HG03196 (cell line): ENCODE measurements around the gene UQCR11.

ENCODE experiments used
- ATAC-seq: cut with Tn5 transposase; IDR thresholded peaks from one replicate; pipeline ENCODE4 v1.9.1; 2021; ENCODE audit not compliant: unreplicated experiment

The UQCR11 gene

DNA sequence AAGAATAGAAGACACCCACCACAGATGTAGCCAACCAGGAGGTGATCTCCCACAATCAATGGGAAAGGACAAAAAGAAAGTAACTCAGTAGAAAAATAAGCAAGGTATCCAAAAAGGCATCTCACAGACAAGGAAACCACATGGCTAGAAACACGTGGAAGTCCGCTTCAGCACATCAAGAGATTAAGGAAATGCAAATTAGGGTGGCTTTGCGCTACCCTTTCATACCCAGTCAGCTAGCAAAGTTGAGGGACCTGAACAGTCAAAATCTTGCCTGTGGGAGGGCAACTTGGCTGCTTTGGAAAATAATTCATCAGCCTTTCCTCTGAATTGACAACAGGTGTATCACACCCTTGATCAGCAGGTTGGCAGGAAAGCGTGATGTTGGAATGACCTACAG is 11.6 kb upstream of the UQCR11 start:
- ATAC-seq = no peak

- no peak for ATAC-seq
These were observed 11.1 kb upstream of the UQCR11 start for GRCh38 chr19:1616396-1616795.

DNA sequence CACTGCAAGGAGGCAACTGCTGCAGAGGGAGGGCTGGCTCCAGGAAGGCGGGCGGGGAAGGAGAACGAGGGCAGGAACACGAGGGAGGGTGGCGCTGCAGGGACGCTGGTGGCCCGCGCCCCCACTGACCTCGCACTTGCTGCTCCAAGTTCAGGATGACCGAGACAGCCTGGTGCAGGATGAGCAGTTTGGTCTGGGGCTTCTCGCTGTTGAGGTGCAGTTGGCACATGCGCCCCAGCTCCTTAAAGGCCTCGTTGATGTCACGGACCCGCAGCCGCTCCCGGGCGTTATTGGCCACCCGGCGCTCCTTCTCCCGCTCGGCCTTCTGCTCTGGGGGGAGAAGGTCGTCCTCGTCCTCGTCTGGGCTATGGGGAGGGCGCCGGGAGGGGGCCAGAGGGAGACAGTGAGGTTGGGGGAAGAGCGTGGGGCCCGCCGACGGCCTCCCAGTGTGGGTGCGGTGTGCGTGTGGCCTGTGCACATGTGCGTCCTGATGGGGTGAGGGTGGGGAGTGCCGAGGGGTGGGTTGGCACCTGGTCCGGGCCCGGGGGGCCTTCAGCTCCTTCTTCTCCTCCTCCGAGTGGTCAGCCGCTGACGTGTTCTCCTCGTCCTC is 10.0 kb upstream of the UQCR11 start:
- ATAC-seq = no peak

DNA sequence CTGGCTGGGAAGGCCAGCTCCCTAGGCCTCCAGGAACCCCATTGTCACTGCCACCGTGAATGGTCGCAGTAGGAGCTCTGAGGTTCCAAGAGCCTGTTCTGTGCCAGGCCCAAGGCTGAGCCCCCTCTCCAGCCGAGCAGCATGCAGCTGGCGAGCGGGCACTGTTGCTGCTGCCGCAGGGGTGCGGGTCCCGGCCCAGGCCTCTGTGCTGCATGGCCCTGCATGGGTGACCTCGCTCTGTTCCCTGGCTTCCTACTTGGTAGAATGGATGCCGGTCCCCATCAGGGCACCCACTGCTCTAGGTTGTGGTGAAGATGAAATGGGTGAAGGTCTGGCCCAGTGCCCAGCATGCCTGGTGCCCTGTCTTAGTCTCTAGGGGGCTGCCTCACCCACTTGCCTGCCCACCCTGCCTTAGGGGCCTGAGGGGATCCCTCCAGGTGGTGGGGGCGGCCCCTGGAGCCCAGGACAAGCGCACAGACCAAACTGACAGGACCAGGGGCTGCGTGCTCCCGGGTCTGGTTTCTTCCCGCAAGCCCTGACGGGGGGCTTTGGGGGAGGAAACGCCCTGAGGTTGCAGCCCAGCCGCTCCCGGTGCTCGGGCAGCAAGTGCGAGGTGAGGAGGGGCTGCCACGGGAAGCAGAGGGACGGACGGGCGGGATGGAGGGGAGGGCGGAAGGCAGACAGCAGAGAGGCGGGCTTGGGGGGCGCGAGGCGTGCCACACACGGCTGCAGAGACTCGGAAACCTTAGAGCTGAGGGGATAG is 8.7 kb upstream of the UQCR11 start:
- no peak for ATAC-seq

- ATAC-seq = no peak
These were observed 7.9 kb upstream of the UQCR11 start for GRCh38 chr19:1613146-1613545.

GRCh38 chr19:1612114-1613086 is 7.1 kb upstream of the UQCR11 start:
- ATAC-seq = no peak

DNA sequence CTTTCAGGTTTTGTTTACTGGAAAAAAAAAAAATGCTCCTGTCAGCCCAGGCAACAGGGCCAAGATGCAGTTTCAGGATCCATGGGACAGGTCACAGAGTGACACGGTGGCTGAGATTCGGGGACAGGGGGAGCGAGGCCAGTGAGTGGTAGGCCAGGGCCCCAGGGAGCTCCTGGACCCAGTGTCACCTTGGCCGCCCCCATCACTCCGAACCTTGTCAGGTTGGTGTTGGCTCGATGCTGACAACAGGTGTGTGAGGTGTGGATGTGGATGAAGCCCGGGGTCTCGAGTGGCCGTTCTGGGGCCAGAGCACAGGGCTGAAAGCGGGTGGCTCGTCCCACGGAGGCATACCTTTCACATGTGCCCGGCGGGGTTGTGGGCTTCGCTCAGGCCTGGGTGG is 6.1 kb upstream of the UQCR11 start:
- ATAC-seq = no peak

DNA sequence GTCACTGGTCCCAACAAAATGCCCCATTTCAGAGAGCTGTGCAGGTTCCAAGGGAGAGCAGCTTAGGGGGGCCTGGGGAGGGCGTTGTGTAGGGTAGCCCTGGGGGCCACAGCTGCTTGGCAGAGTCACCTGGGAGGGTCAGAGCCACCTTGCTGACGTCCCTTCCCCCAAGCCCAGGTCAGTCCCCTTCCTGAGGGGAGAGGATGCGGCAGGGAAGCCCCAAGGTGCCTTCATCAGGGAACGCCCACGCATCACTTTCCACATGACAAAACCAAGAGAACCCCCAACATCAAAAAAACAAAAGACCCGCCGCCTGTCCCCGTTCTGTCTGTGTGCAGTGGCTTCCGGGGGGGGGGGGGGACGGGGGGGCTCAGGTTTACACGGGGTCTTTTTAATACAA is 5.3 kb upstream of the UQCR11 start:
- no peak for ATAC-seq

- ATAC-seq = no peak
These were observed 4.6 kb upstream of the UQCR11 start for GRCh38 chr19:1609680-1610474.

- ATAC-seq = no peak
These were observed 3.8 kb upstream of the UQCR11 start for GRCh38 chr19:1609103-1609396.

DNA sequence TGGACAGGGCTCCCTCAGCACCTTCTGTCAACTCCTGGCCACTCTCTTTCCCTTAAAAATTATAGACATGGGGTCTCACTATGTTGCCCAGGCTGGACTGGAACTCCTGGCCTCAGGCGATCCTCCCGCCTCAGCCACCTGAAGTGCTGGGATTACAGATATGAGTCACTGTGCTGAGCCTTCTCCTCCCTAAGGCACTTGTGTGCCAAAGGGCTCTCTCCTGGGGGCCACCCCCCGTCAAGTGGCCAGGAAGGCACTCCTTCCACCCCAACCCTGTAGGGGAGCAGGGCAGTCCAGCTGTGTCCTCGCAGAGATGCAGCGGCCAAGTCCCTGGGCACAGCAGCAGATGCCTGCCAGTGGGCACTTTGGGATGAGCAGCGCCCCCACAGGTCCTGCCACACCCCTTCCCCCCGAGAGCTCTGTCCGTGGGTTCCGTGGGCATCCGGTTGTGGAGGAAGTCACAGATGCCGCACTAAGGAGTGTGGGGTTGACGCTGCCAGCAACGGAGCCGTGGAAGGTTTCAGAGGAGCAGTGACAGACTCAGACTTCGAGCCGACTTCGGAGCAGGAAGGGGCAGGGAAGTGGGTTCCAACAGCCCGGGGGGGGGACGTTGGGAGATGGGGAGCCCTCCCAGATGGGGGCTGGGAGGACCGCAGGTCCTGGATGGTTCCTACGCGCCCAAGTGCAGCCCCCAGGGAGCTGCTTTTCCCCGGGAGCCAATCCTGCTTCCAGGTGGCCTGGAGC is 3.3 kb upstream of the UQCR11 start:
- no peak for ATAC-seq

GRCh38 chr19:1606138-1606651 is 933 bp upstream of the UQCR11 start:
- peak; percentile 1 for ATAC-seq

DNA sequence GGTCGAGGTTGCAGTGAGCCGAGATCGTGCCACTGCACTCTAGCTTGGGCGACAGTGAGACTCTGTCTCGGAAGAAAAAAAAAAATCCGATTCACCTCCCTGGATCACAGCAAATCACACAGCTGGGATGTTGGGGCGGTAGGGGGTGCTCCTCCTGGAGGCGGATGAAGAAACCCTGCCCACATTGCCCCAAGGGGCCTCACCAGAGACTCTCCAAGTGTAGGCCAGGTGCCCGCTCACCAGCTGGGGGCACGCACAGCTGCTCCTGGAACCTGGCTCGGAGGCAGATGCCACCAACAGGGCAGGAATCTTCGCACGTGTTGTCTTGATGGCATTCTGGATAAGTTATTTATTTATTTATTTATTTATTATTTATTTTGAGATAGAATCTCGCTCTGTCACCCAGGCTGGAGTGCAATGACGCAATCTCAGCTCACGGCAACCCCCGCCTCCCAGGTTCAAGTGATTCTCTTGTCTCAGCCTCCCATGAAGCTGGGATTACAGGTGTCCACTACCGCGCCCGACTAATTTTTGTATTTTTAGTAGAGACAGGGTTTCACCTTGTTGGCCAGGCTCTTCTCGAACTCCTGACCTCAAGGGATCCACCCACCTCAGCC is 3.1 kb downstream of the UQCR11 start:
- ATAC-seq = no peak

DNA sequence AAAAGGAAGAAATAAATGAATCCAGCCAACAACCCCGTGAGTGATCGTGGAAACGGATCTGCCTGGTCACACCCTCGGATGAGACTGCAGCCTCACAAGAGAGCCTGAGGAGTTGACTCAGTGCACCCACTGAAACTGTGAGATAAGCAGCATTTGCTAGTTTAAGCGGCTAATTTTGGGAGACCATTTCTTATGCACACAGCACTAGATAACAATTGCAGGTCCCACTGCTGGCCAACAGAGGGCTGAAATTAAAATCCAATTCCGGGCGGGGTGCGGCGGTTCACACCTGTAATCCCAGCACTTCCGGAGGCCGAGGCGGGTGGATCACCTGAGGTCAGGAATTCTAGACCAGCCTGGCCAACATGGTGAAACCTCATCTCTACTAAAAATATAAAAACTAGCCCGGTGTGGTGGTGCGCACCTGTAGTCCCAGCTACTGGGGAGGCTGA is 3.6 kb downstream of the UQCR11 start:
- no peak for ATAC-seq

- ATAC-seq = no peak
These were observed 5.8 kb downstream of the UQCR11 start for GRCh38 chr19:1599460-1599846.

- no peak for ATAC-seq
These were observed 6.3 kb downstream of the UQCR11 start for GRCh38 chr19:1598777-1599459.

GRCh38 chr19:1593501-1593772 is 11.8 kb downstream of the UQCR11 start:
- ATAC-seq = no peak

GRCh38 chr19:1592755-1593500 is 12.3 kb downstream of the UQCR11 start, which contains the start of gene MBD3:
MBD3 (minus strand) TSS chr19:1592865; CDS start chr19:1592631, 234 bp downstream.
- peak; percentile 58 for ATAC-seq
